ENCODE measurements around the gene C17orf78.
"Not testable (repeated sequence)": the region's sequence is repeated elsewhere in the genome, so short reads cannot be mapped to it uniquely, and the experiment has no call there.

The C17orf78 gene

GRCh38 chr17:37438141-37438540 lies 62.4 kb downstream of the C17orf78 start:
- peak; percentile 9 for DNase-seq (ENCODE audit: low spot score)

GRCh38 chr17:37440424-37440823 lies 64.6 kb downstream of the C17orf78 start:
- no peak for DNase-seq (ENCODE audit: low spot score)

GRCh38 chr17:37441369-37442014 lies 65.7 kb downstream of the C17orf78 start:
- DNase-seq (ENCODE audit: low spot score), result not testable (repeated sequence)
